Hair follicular keratinocyte (primary cell): ENCODE measurements around the gene ZNFX1. TPM values are rescaled to one million over a fixed set of nuclear protein-coding genes. Genes with fewer than 3 reads are reported as not detected.

ENCODE experiments used
- total RNA-seq: library from RNA; depleted of rRNA; stranded (reverse); fragments of >200 nt; gene quantifications from 2 replicates; pipeline ENCODE4 v1.2.3, GENCODE V29; 2015

The ZNFX1 gene
- total RNA-seq, result 10.9 and 12.2 TPM in 2 replicates

DNA sequence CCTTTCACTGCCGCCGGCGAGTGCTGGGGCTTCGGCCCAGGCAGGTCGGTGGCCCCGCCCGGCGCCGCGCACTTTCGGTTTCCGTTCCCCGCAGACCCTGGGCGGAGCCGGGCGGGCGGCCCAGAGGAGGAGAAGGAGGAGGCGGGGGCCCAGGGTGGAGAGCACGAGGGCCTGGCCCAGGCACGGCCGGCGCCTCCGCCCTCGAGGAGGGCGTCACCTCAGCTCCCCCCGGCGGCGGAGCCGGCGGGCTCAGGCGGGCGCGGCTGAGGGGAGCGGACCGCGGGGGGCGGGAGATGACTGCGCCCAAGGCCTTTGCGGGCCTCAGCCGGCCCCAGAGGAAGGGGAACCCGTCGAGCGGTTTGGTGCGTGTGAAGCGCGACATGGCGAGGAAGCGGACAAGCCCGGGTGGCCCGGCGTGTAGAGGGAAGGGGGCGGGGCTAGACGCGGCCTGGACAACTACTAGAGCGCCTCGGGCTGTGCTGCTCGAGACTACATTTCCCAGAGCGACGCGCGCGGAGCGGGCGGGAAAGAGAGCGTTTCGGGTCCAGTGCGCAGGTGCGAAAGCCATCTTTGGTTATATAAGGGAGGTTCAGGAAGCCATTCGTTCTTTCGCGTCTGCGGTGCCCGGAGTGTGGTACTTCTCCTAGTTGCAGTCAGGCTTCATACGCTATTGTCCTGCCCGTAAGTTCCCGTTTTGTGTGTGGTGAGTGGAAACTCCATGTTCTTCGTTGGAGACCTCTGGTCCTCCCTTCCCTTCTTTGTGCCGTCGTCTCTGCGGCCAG is at the start of gene ZNFX1:
Gene ZNFX1 (minus strand): TSS at position 22 of the 782 bp plus-strand sequence. CDS start 2,218 bp downstream, outside the sequence.

GRCh38 chr20:49219091-49219923 is 58.5 kb downstream of the ZNFX1 start, which contains the start of gene DDX27:
Gene DDX27 (plus strand): TSS chr20:49219416. CDS start chr20:49219449, 33 bp downstream.

Other genes with a start within 250 kb of the ZNFX1 start
- 92.0 and 186 TPM in 2 replicates for gene CSE1L, start 231.7 kb downstream of the ZNFX1 start, total RNA-seq
- gene STAU1, start 89.7 kb downstream of the ZNFX1 start, total RNA-seq, result 52.0 and 55.8 TPM in 2 replicates
- 26.5 and 29.6 TPM in 2 replicates for gene DDX27, start 58.6 kb downstream of the ZNFX1 start, total RNA-seq
- gene KCNB1, start 204.6 kb upstream of the ZNFX1 start, total RNA-seq, result not detected in 2 replicates